OCI-LY1 (cell line): ENCODE measurements around the gene RNASEH1.

Source experiments
- H2AFZ ChIP-seq: fragments of 200-600 bp; sonication (generic), shearing (Covaris generic); 2 replicates; pipeline ENCODE4 v1.6.0; 2014; ENCODE audit warnings: antibody characterized with exemption, mild to moderate bottlenecking, low read length
- H3F3A ChIP-seq: fragments of 200-600 bp; sonication (generic), shearing (Covaris generic); 2 replicates; pipeline ENCODE4 v1.6.0; 2014; ENCODE audit warnings: mild to moderate bottlenecking, antibody characterized with exemption, low read length, moderate library complexity; ENCODE audit not compliant: insufficient read depth
- H3K27ac ChIP-seq: fragments of 200-600 bp; sonication (generic); 2 replicates; pipeline ENCODE4 v1.5.1; 2014; ENCODE audit warnings: low read length, mixed run types, mild to moderate bottlenecking, low read depth; ENCODE audit not compliant: poor library complexity, severe bottlenecking
- H3K27me3 ChIP-seq: fragments of 200-600 bp; sonication (generic); 2 replicates; pipeline ENCODE4 v1.6.0; 2014; ENCODE audit warnings: antibody characterized with exemption, mild to moderate bottlenecking, low read length, moderate library complexity; ENCODE audit not compliant: insufficient read depth
- H3K36me3 ChIP-seq: fragments of 200-600 bp; sonication (generic); 2 replicates; pipeline ENCODE4 v1.6.1; 2014; ENCODE audit warnings: mild to moderate bottlenecking, antibody characterized with exemption, low read length, moderate library complexity, mixed read lengths; ENCODE audit not compliant: insufficient read depth
- H3K4me1 ChIP-seq: fragments of 200-600 bp; sonication (generic); 2 replicates; pipeline ENCODE4 v1.5.1; 2014; ENCODE audit warnings: mild to moderate bottlenecking, low read length, moderate library complexity; ENCODE audit not compliant: insufficient read depth, severe bottlenecking
- H3K4me2 ChIP-seq: fragments of 200-600 bp; sonication (generic), shearing (Covaris generic); 2 replicates; pipeline ENCODE4 v1.6.1; 2014; ENCODE audit warnings: low read length
- H3K4me3 ChIP-seq: fragments of 200-600 bp; sonication (generic); 2 replicates; pipeline ENCODE4 v1.5.1; 2014; ENCODE audit warnings: low read length, low read depth, mild to moderate bottlenecking, mixed read lengths; ENCODE audit not compliant: poor library complexity, severe bottlenecking
- H3K79me2 ChIP-seq: fragments of 200-600 bp; shearing (Covaris generic); 2 replicates; pipeline ENCODE4 v1.6.1; 2016; ENCODE audit warnings: mixed run types, low read length, mixed read lengths; ENCODE audit not compliant: insufficient read depth
- H3K9ac ChIP-seq: fragments of 200-600 bp; sonication (generic), shearing (Covaris generic); 2 replicates; pipeline ENCODE4 v1.6.1; 2014; ENCODE audit warnings: mild to moderate bottlenecking, low read length, mixed read lengths
- H3K9me2 ChIP-seq: fragments of 200-600 bp; sonication (generic), shearing (Covaris generic); 2 replicates; pipeline ENCODE4 v1.6.1; 2014; ENCODE audit warnings: low read depth, mild to moderate bottlenecking, low read length, mixed read lengths
- H3K9me3 ChIP-seq: fragments of 200-600 bp; shearing (Covaris generic); 2 replicates; pipeline ENCODE4 v1.6.1; 2014; ENCODE audit warnings: low read length, mixed read lengths
- H4K20me1 ChIP-seq: fragments of 200-600 bp; sonication (generic), shearing (Covaris generic); 2 replicates; pipeline ENCODE4 v1.6.0; 2016; ENCODE audit warnings: mild to moderate bottlenecking, low read length; ENCODE audit not compliant: insufficient read depth
- CTCF ChIP-seq: fragments of 200-600 bp; sonication (generic), shearing (Covaris generic); IDR thresholded peaks from 2 replicates; pipeline ENCODE4 v1.5.1; 2017; ENCODE audit warnings: mild to moderate bottlenecking, antibody characterized with exemption, low read length, moderate library complexity, mixed read lengths
- EZH2 ChIP-seq: fragments of 200-600 bp; sonication (generic), shearing (Covaris generic); IDR thresholded peaks from 2 replicates; pipeline ENCODE4 v1.8.0; 2017; ENCODE audit warnings: borderline replicate concordance, mixed run types, mild to moderate bottlenecking, antibody characterized with exemption, low read length, moderate library complexity, mixed read lengths

The RNASEH1 gene

GRCh38 chr2:3585261-3586109 lies 27.4 kb upstream of the RNASEH1 start:
- Histone ChIP-seq H3K9me2 (no peaks in the 10 kb centered on the region), H4K20me1 (no peaks in the 10 kb centered on the region), H3K36me3 (peaks cover 41% of the 10 kb centered on the region), H2AFZ (no peak overlapping the region), H3K4me2 (no peak overlapping the region), H3K27me3 (no peaks in the 10 kb centered on the region), H3K9me3 (no peaks in the 10 kb centered on the region), H3F3A (peaks cover 12% of the 10 kb centered on the region), H3K4me1 (no peaks in the 10 kb centered on the region), H3K9ac (no peak overlapping the region), H3K79me2 (no peaks in the 10 kb centered on the region), H3K27ac (no peak overlapping the region), H3K4me3 (no peak overlapping the region)
- no peak for TF ChIP-seq CTCF
- no peak for TF ChIP-seq EZH2

- H3K36me3 ChIP-seq: peaks cover 49% of the 10 kb centered on the region
- no peak overlapping the region for H3K27ac ChIP-seq
- H3K4me3 ChIP-seq: no peak overlapping the region
- H3K27me3 ChIP-seq: no peaks in the 10 kb centered on the region
- H3K9me2 ChIP-seq: no peaks in the 10 kb centered on the region
- H3K79me2 ChIP-seq: no peaks in the 10 kb centered on the region
- TF ChIP-seq EZH2 (no peak), CTCF (no peak)
- H3F3A ChIP-seq: peaks cover 12% of the 10 kb centered on the region
- H3K9ac ChIP-seq: no peak overlapping the region
- H4K20me1 ChIP-seq: no peaks in the 10 kb centered on the region
- no peaks in the 10 kb centered on the region for H3K4me1 ChIP-seq
- H3K4me2 ChIP-seq: no peak overlapping the region
- H2AFZ ChIP-seq: no peak overlapping the region
- no peaks in the 10 kb centered on the region for H3K9me3 ChIP-seq
These were observed 26.6 kb upstream of the RNASEH1 start for GRCh38 chr2:3584608-3585260.

GRCh38 chr2:3584076-3584475 lies 25.9 kb upstream of the RNASEH1 start:
- TF ChIP-seq EZH2 (no peak), CTCF (no peak)
- no peak overlapping the region for H2AFZ ChIP-seq
- H3F3A ChIP-seq: peaks cover 12% of the 10 kb centered on the region
- H3K9ac ChIP-seq: no peak overlapping the region
- no peaks in the 10 kb centered on the region for H3K9me3 ChIP-seq
- H3K9me2 ChIP-seq: no peaks in the 10 kb centered on the region
- no peaks in the 10 kb centered on the region for H3K27me3 ChIP-seq
- H3K27ac ChIP-seq: no peak overlapping the region
- H3K4me1 ChIP-seq: peaks cover 4% of the 10 kb centered on the region
- H4K20me1 ChIP-seq: no peaks in the 10 kb centered on the region
- peaks cover 55% of the 10 kb centered on the region for H3K36me3 ChIP-seq
- H3K4me3 ChIP-seq: no peak overlapping the region
- H3K4me2 ChIP-seq: no peak overlapping the region
- H3K79me2 ChIP-seq: peaks cover 2% of the 10 kb centered on the region
